ENCODE measurements around the gene SLC35G2. TPM values are rescaled to one million over a fixed set of nuclear protein-coding genes. Genes with fewer than 3 reads are reported as not detected.

Gene SLC35G2
- total and polyA plus RNA-seq, 2 of the 4 experiments (the other 2 are of a cell fraction) = 6.6 to 7.0 TPM

DNA sequence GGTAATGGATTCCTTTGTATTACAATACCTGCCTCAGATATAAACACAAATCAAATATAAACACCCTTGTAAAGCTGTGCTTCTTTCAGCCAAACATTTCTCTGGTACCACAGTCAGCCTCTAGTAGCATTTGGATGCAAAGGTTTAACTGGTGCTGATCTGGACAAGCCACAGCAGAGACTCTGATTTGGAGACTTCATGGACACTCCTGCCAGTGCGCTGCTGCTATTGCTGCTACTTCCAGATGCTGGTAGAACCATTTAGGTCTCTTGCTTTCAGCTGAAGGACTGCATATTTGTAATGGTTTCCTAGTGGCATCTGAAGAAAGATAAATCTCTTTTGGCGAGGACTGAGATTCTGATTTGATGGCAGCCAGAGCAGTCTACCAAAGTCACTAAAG, 80.0 kb downstream of the SLC35G2 start:
- H3K9me3 ChIP-seq (ENCODE audit: control insufficient read depth, insufficient read depth, low read length) = peaks cover 4% of the 10 kb centered on the region
- no peak overlapping the region for H3K4me2 ChIP-seq (ENCODE audit: low read depth, low read length)
- in situ Hi-C loops (cut with MboI; ENCODE audit: low sequenced_read_pairs) (no loop called here), dilution Hi-C loops (cut with HindIII; ENCODE audit: low sequenced_read_pairs, unreplicated experiment) (no loop called here), intact Hi-C loops (cut with micrococcal nuclease) (no loop called here)
- H4K5ac ChIP-seq (ENCODE audit: low read depth, low read length) = no peak overlapping the region
- ChIA-PET CTCF (no interaction called here), POLR2A (ENCODE audit: unreplicated experiment) (no interaction called here)
- peaks cover 14% of the 10 kb centered on the region for H3K4me1 ChIP-seq (ENCODE audit: control insufficient read depth, insufficient read depth, low read length)
- H3K27me3 ChIP-seq (ENCODE audit: control insufficient read depth, insufficient read depth, low read length) = no peaks in the 10 kb centered on the region
- no peak overlapping the region for H2BK5ac ChIP-seq (ENCODE audit: low read depth, low read length, poor library complexity, severe bottlenecking)
- no peak overlapping the region for H2AK5ac ChIP-seq (ENCODE audit: low read depth, low read length)
- peaks cover 21% of the 10 kb centered on the region; the same call in 1 of the 2 replicates for H4K20me1 ChIP-seq (ENCODE audit: insufficient read depth, low read length)
- no peak overlapping the region for H4K8ac ChIP-seq (ENCODE audit: low read depth in 2 of 2, low read length in 2 of 2)
- H2AK9ac ChIP-seq (replicated peaks; ENCODE audit: low read depth, low read length, poor library complexity) = no peak overlapping the region
- BruUV-seq (replicated peaks) = no TSS peak
- no peak overlapping the region for H2AFZ ChIP-seq (replicated peaks; ENCODE audit: low read length, poor library complexity)
- H3K36me3 ChIP-seq (ENCODE audit: control insufficient read depth, insufficient read depth, low read length) = peaks cover 2% of the 10 kb centered on the region
- H4K91ac ChIP-seq (ENCODE audit: insufficient read depth, low read depth, low read length) = no peak overlapping the region
- H3K4me3 ChIP-seq (ENCODE audit: insufficient read depth, low read depth, low read length) = no peak overlapping the region
- TF ChIP-seq NFE2L2 (IDR thresholded peaks at IDR 0.05; ENCODE audit: low read depth, low read length) (no peak), RFX5 (IDR thresholded peaks at IDR 0.05; ENCODE audit: low read depth, low read length) (no peak), CTCF (conservative IDR thresholded peaks at IDR 0.05; ENCODE audit: low read depth, low read length) (no peak), BHLHE40 (IDR thresholded peaks at IDR 0.05; ENCODE audit: low read depth, low read length) (no peak), CEBPB (IDR thresholded peaks at IDR 0.05; ENCODE audit: low read depth, low read length) (no peak)
- H3K56ac ChIP-seq (ENCODE audit: extremely low read depth, insufficient read depth, low read length) = no peak overlapping the region
- peak overlapping the region; percentile 8; the same call in 1 of the 2 replicates for H3K23ac ChIP-seq (ENCODE audit: low read depth, low read length)
- peak overlapping the region; percentile 22; the same call in 1 of the 2 replicates for H3K4ac ChIP-seq (ENCODE audit: low read depth, low read length)
- H3K27ac ChIP-seq (ENCODE audit: insufficient read depth, low read length) = no peak overlapping the region
- no peak overlapping the region for H2BK15ac ChIP-seq (ENCODE audit: low read depth, low read length)
- H2BK120ac ChIP-seq (ENCODE audit: low read depth, low read length) = no peak overlapping the region; the same call in 1 of the 2 replicates
- H2BK20ac ChIP-seq (ENCODE audit: low read depth, low read length) = no peak overlapping the region
- DNase-seq (peak; percentile 9), ATAC-seq (ENCODE audit: low read depth) (no peak)
- whole genome bisulfite sequencing, 2 experiments (ENCODE audit: extremely low coverage in 2 of 2, insufficient read length in 1 of 2) = no CpG with 5 or more reads among the region's 2 CpGs
- H3K9ac ChIP-seq (ENCODE audit: low read depth, low read length) = no peak overlapping the region
- H3K79me1 ChIP-seq (ENCODE audit: low read depth in 1 of 2, low read length in 2 of 2) = peaks cover 8 to 44% of the 10 kb centered on the region in 2 experiments
- H3K9me1 ChIP-seq (ENCODE audit: insufficient read depth, low read length) = peaks cover 9% of the 10 kb centered on the region
- H3K14ac ChIP-seq (replicated peaks; ENCODE audit: low read depth, low read length) = 0 out of 2 replicates have a peak overlapping the region, but pooled peaks have one; percentile 10
- no peak overlapping the region for H3K18ac ChIP-seq (ENCODE audit: low read depth, low read length)

Data from IMR-90 (cell line).